SU-DHL-6 (cell line): ENCODE data around the gene CYP26C1.

Experiments used
- CTCF ChIP-seq: fragments of 200-600 bp; sonication (generic); IDR thresholded peaks from one replicate; pipeline ENCODE4 v1.5.1; 2017; ENCODE audit warnings: antibody characterized with exemption, mild to moderate bottlenecking, low read length, moderate library complexity; ENCODE audit not compliant: insufficient read depth, poor library complexity, severe bottlenecking
- EZH2phosphoT487 ChIP-seq: fragments of 200-600 bp; sonication (generic), shearing (Covaris generic); conservative IDR thresholded peaks from 2 replicates; pipeline ENCODE4 v1.6.1; 2018; ENCODE audit warnings: mild to moderate bottlenecking, antibody characterized with exemption, low read length, moderate library complexity, mixed read lengths

GRCh38 chr10:93077860-93078337 lies 17.3 kb downstream of the CYP26C1 start:
- TF ChIP-seq EZH2phosphoT487 = no peak
- no peak for TF ChIP-seq CTCF
